GM10248 (cell line): ENCODE results near the gene CLEC19A.

ENCODE experiments used
- CTCF ChIA-PET: fragments of 300-600 bp; sonication (Branson Sonifier 250); formaldehyde crosslinking; extraction: SDS; loops from one replicate; lab custom pipeline; 2021; ENCODE audit warnings: antibody characterized with exemption; lab: Yijun Ruan, JAX
- POLR2A ChIA-PET: fragments of 350-650 bp; sonication (Branson Sonifier 250); formaldehyde crosslinking; extraction: SDS; loops from one replicate; lab custom pipeline; 2020; ENCODE audit warnings: antibody characterized with exemption; lab: Yijun Ruan, JAX
- DNase-seq: peaks from one replicate; pipeline ENCODE4 v3.0.0; 2012; ENCODE audit errors: extremely low spot score
- TF ChIP-seq, protein P1 (sequence below): IDR thresholded peaks from 2 replicates; pipeline ENCODE4 v1.5.1; 2012; ENCODE audit warnings: mild to moderate bottlenecking, low read depth; ENCODE audit errors: extremely low read depth, missing control alignments, control extremely low read depth

CLEC19A gene

DNA sequence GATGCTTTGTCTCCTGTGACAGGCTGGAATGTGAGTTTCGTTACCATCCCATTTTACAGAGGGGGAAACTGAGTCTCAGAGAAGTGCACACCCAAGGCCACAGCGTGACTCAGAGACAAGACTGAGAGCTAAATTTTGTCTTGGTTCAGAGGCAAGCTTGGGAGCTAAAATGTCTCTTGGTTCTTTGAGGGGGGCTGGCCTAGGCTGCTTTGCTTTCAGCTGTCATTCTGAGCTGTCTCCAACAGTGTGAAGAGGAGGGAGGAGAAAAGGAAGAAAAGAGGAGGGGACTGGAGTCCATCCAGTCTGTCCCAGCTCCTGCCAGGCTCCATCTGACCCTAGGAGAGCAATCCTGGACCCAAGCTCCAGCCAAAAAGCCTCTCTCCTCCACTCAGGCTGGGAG, at the start of gene CLEC19A:
TSS of gene CLEC19A (plus strand) at position 301 of the 400 bp plus-strand sequence. CDS start 121 bp downstream, outside the sequence.
- no peak for DNase-seq
- ChIA-PET POLR2A (no interaction called here), CTCF (interaction anchor here (1.4 kb wide), 2 partner anchors 20 to 106 kb away, joined by 3 to 4 read pairs; no protein-coding TSS in a partner anchor)
- TF ChIP-seq, protein P1, sequence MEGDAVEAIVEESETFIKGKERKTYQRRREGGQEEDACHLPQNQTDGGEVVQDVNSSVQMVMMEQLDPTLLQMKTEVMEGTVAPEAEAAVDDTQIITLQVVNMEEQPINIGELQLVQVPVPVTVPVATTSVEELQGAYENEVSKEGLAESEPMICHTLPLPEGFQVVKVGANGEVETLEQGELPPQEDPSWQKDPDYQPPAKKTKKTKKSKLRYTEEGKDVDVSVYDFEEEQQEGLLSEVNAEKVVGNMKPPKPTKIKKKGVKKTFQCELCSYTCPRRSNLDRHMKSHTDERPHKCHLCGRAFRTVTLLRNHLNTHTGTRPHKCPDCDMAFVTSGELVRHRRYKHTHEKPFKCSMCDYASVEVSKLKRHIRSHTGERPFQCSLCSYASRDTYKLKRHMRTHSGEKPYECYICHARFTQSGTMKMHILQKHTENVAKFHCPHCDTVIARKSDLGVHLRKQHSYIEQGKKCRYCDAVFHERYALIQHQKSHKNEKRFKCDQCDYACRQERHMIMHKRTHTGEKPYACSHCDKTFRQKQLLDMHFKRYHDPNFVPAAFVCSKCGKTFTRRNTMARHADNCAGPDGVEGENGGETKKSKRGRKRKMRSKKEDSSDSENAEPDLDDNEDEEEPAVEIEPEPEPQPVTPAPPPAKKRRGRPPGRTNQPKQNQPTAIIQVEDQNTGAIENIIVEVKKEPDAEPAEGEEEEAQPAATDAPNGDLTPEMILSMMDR, result no peak

DNA sequence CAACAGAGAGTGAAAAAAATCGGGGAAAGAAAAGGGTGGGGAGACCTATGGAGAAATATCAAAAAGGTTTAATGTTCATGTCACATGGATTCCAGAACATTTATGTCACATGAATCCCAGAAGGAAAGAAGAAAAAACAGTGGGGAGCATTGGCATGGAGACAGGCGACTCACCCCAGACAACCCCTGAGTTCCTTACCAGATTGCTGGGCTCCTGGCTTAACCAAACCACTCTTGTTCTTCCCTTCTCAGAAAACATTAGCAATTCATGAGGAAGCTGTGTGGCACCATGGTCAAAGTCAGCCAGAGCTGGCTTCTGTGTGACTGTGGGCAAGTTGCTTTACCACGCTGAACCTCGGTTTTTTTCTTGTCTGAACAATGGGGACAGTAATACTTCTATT, 49.6 kb upstream of the CLEC19A start:
- DNase-seq, result no peak
- ChIA-PET CTCF (no interaction called here), POLR2A (no interaction called here)
- TF ChIP-seq, protein P1, result no peak

- POLR2A ChIA-PET, result no interaction called here
- DNase-seq, result no peak
- TF ChIP-seq, protein P1, result no peak
- CTCF ChIA-PET, result no interaction called here
These were observed 48.8 kb upstream of the CLEC19A start for GRCh38 chr16:19236561-19237209.

DNA sequence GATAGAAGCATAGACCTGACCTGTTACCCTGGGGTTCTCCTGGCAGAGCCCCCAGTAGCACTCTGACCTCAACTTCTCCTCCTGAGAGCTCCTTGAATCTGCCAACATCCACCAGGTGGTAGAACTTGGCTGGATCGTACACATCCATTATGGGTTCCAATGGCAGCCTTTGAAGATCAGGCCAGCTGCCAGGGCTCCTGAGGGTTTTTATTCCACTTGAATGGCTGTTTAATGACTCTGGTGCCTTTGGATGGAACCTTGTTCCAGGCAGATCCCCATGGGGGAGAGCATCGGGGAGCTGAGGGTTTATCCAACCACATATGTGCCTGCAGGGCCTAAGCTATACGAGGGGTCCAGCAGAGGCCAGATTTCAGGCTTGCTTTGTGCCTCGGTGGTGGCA, 47.1 kb upstream of the CLEC19A start:
- no peak for DNase-seq
- POLR2A ChIA-PET, result no interaction called here
- TF ChIP-seq, protein P1, result no peak
- CTCF ChIA-PET, result interaction anchor here (1.0 kb wide), 1 partner anchor 16 kb away, joined by 3 read pairs; no protein-coding TSS in a partner anchor

- DNase-seq, result no peak
- POLR2A ChIA-PET, result no interaction called here
- CTCF ChIA-PET, result interaction anchor here (1.4 to 1.6 kb wide), 2 partner anchors 47 to 52 kb away, joined by 3 read pairs; no protein-coding TSS in a partner anchor
- TF ChIP-seq, protein P1, result no peak
These were observed 45.9 kb upstream of the CLEC19A start for GRCh38 chr16:19239511-19240155.

GRCh38 chr16:19240494-19240893, 45.0 kb upstream of the CLEC19A start:
- TF ChIP-seq, protein P1, result no peak
- no peak for DNase-seq
- ChIA-PET POLR2A (no interaction called here), CTCF (interaction anchor here (1.4 to 1.6 kb wide), 2 partner anchors 46 to 53 kb away, joined by 3 read pairs; no protein-coding TSS in a partner anchor)
